Fibroblast of the conjunctiva (primary cell): ENCODE measurements around the gene GRAMD1B.
"Not testable (repeated sequence)": the region's sequence is repeated elsewhere in the genome, so short reads cannot be mapped to it uniquely, and the experiment has no call there.

Source experiments
- DNase-seq: peaks from one replicate; pipeline ENCODE4 v3.0.0-alpha.2; 2010; ENCODE audit warnings: low read depth

Gene GRAMD1B

DNA sequence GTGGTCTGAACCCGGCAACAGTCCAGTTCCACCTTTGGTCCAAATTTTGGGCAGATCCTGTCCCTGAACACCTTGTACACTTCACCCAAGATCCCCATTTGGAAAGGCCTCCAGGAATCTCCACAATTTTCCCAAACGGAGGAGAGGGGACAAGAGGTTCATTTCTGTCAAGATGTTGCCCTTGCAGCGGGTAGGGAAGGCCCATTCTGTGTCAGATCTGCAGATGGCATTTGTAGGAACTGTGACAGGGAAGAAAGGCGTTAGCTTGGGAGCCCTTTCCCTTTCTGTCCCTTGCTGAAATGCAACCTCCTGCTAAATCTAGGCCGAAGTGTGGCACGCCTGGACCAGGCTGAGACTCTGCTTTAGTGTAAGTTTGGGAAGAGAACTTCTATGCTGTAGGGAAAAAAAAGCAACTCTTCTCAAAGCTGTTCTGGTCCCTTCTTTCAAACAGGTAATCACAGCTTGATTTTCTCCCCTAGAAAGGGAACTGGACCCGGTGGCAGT, 138.3 kb downstream of the GRAMD1B start:
- no peak for DNase-seq

DNA sequence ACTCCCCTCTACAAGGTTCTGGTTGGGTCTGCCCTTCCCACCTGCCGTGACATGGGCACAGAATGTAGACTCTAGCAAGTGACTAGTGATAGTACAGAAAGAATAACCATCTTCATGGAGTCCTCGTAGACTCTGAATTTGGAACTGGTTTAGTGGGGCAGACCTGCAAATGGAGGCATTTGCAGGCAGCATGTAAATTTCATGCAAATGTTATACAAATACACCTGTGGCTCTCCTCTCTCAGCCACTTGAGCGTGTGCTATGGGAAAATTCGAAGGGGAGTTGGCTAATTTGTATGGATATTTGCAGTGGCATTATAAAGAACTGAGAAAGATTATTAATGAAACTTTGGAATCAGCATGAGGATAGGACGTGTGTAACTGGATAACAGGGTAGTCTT, 139.3 kb downstream of the GRAMD1B start:
- no peak for DNase-seq

DNA sequence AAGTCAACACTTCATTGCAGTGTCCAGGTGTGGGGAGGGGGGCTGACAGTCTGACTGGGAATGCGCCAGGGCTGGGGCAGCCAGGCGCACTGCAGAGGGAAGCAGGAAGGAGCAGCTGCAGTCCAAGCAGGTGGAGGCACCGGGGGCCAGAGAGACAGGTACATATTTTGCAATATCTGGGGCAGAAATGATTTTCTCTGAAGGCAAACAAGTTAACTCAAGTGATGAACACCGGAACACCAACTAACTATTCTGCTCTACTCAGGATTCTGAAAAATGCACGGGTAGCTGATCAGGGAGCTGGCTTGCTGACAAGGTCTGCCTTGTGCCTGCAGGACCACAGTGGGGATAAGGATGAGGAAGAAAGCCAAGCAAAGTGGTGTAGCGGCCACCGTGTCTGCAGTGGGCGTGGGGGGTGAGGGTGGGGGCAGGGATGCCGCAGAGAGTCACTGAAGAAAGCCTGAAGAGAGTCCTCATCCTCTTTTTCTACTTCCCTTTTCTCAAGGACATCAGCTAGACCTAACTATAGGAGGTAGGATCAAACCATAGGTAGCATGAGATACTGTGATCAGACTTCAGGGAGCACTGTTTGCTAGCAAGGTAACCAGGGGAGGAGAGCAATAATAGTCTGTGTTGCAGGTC, 141.0 kb downstream of the GRAMD1B start:
- DNase-seq, result no peak

DNA sequence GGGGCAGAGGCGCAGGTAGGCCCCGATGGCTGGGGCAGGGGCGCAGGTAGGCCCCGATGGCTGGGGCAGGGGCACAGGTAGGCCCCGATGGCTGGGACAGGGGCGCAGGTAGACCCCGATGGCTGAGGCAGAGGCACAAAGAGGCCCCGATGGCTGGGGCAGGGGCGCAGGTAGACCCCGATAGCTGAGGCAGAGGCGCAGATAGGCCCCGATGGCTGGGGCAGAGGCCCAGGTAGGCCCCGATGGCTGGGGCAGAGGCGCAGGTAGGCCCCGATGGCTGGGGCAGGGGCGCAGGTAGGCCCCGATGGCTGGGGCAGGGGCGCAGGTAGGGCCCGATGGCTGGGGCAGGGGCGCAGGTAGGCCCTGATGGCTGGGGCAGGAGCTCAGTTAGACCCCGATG, 142.7 kb downstream of the GRAMD1B start:
- not testable (repeated sequence) for DNase-seq

DNA sequence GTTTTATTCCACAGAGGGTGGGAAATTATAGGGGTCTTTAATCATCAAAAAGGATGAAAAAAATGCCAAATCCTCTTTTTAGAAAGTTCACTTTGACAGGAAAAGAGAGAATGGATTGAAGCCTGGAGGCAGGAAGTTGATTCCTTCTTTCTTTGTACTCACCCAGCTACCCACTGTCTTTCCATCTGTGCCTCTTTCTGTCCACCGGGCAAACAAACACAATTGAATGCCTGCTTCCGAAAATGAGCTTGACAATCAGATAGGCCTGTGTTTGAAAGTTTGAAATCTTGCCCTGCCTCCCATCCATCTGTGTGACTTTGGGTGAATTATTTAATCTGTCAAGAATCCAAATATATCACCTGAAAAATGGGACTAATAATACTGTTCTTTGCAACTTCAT, 143.2 kb downstream of the GRAMD1B start:
- DNase-seq, result no peak

DNA sequence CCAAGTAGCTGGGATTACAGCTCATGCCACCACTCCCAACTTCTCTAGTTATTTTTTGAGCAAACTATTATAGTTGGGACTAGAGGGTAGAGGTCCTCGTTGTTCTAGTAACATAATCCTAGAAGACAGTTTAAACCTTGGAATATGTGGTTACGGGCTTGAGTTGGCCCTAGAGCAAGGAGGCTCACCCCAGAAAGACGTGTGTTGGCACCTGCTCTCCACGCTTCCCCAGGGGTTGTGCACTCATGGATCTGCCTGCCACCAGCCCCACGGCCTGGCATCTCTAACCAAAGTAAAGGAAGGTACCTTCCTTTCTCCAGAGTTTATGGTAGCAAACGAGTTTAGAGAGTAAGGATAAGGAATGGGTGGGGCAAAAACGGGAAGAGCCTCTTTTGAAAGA, 145.4 kb downstream of the GRAMD1B start:
- no peak for DNase-seq

DNA sequence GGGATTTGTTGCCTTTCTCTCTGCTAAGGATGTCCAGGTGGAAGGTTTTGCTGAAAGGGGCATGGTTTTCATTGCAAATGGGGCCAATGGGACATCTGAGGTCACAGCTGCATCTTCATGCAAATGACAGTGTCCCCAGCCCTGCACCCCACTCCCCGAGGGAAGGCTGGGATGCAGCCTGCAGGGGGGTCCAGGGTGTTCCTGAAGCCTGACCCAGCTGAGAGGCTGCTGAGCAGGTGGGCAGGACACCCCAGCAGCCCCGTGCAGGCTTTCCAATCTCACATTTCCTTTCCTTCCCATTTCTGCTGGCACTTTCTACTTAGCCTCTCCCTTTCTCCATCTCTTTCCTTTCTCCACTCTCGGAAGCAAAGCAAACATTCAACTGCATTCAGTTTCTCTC, 146.0 kb downstream of the GRAMD1B start:
- DNase-seq, result no peak

DNA sequence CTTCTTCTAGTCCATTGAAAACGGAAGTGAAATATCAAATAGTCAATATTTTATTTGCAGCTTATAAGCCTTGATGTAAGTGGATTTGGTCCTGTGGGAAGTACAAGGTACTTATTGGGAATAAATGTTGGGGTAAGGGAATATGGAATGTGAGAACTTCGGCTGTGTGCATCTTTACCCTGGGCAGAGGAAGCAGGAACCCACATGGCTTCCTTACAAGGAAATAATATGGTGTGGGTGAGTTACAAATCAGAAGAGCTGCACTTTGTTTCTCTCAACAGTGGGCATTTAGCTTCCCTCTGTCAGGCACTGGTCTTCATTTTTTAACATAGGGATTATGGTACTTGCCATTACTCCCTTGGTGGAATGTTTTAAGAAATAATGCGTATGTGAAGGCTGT, 146.4 kb downstream of the GRAMD1B start:
- DNase-seq, result no peak

DNA sequence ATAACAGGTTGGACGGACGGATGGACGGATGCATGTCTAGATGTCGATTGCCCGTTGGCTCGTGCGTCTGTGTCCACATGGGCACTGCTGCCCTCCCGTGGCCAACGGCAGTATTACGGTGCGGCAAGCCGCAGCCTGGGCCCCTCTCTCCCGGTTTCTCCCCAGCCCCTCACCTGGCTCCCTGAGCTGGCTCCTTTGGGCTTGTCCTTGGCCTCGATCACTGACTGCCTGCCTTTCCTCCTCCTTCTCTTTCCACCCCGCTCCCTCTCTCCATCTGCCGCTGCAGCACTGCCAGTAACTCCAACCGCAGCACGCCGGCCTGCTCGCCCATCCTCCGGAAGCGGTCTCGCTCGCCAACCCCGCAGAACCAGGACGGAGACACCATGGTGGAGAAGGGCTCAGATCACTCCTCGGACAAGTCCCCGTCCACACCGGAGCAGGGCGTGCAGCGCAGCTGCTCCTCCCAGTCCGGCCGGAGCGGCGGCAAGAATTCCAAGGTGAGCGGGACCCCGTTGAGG, 147.1 kb downstream of the GRAMD1B start:
- DNase-seq, result peak; percentile 18

DNA sequence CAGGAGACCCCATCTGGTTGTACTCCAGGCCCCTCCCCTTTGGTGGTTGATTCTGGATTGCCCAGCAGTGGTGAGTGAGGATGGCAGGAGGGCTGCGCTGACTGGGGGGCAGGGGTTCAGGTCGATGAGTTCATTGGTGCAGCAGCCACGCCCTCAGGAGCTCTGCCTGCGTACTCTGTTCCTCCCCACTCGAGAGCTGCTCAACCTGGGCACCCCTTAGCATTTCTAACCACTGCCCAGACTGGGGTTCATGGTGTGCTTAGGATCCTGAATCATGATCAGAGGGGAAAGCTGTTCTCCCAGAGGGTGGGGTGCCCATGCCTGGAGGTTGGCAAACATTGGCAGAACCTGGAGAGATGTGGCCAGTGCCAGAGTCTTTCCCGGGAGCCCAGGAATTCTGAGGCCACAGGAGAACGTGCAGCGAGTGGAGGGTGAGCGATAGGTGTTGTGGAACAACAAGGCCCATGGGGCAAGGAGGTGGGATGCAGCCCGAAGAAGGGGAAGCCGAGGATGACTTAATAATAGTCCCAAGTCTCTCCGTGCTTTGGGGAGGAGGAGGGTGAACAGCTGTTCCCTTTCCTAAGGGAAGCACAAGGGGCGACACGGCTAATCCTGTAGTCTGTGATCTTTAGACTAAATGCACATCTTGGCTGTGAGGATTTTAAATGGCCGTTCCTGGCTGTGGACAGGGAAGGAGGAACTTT, 148.9 kb downstream of the GRAMD1B start:
- DNase-seq, result no peak

DNA sequence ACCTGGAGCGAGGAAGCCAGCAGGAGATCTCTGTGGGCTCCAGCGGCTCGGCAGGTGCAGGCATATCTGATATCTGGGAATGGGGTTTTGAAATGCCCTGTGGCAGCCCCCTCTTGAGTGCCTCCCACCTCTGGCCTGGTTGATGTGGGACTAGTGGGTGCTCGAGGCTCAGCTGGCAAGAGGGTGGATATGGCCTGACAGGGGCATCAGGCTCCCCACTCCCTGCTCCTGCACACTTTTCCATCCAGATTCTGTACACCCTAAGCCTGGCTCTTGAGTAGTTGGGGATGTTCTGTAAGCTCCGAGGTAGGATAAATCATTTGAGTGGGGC, 149.4 kb downstream of the GRAMD1B start:
- no peak for DNase-seq

DNA sequence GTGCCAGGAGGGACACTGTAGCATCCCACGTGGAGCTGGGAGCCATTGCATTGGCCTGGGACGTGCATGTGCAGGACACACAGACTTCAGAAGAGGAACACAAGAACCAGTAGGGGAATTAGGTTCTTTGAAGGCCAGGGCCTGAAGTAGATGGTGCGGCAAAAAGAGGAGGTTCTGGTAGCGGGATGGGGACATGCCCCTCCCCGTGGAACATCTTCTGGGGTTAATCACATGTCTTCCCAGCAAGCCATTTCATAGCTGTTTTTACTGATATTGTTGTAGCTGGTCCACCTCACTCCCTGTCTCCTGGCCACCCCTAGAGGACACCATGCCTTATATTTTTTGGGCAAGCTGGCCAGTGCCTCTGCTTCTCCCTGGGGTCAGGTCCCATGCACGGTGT, 150.1 kb downstream of the GRAMD1B start:
- no peak for DNase-seq

DNA sequence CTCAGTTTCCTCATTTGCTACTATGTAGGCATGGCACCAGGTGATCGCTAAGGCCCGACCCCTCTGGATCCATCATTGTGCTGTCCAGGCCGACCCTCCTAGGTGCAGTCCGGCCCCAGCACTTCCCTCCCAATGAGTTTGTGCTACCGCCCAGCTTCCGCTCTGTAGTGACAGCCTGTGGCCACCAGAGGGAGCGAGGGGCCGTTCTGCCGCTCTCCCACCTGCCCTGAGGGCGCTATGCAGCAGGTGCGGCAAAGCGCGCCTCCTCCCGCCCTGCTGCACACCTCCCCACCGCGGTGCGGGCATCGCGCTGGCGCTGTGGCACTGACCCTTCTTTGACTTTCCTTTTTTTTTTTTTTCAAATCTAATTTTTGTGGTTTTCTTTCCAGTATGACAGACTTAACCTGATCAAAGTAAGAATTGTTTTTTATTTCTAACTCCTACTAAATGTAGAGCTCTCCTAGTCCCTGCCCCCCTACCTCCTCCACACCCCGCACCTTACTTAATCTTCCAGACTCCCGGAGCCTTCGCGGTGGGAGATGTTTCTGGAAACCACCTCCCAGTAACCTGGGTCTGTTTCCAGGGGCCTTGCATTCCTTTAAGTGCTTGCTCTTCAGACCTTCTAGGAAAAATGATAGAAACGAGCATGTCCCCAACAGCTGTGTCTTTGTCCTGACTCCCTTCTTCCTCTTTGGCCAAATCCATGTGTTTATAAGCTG, 150.6 kb downstream of the GRAMD1B start:
- DNase-seq, result no peak

DNA sequence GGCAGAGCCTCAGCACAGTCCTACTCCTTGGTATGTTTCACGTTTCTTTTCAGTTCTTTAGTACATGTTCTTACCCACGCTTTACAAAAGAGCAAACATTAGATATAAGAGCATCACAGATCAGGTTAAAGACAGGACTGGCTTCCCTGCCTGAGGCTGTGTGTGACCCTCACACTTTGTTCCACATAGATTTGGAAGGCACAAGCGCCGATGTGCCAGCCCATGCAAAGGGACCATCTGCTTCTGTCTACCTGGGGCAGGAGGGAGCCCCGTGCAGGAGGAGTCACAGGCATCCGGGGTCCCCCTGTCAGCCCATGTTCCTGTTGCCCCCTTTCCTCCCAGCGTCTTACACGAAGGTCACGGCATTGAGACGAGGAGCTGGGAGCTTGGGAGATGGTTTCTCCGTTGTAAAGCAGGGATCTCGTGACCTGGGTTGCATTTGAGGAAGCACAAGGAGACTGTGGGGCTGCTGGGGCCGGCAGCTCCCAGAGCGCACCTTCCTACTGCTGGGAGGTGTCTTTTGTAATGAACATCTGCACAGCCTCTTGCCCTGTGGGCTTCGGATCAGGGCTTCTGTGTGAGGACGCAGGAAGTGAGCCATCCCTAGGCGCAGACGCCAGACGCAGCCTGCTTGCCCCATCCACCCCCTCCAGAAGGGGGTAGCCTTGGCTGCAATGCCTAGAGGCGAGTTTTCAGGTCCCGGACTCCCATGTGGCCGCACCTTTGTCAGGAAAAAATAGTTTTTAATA, 151.8 kb downstream of the GRAMD1B start:
- no peak for DNase-seq

DNA sequence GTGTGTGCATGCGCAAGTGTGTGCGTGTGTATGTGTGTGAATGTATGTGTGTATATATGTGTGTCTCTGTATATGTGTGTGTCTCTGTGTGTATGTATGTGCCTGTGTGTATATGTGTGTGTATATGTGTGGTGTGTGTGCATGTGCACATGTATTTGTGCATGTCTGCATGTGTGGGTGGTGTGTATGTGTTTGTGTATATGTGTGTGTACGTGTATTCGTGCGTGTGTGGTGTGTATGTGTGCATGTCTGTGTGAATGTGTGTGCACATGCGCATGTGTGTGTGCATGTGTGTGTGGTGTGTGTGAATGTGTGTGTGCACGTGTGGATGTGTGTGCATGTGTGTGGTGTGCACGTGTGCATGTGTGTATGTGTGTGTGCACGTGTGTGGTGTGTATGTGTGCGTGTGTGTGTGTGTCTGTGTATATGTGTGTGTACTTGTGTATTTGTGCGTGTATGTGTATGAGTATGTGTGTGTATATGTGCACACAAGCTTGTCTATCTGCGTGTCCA, 153.0 kb downstream of the GRAMD1B start:
- no peak for DNase-seq

DNA sequence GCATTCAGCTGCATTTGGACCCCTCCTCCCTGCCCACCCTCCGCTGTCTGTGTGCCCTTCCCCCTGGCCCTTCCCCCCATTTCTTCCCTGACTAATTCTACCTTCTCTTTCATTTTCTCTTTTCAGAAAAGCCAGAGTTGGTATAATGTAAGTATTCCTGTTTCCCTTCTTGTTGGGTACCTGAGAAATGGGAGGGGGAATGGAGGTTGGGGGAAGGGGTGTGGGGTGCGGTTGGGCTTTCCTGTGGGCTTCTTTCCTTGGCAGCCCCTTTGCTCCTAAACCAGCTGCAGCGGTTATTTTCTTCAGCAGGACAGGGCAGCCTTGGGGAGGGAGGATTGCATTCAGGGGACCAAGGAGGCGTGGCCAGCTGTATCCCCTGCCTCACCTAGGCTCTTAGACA, 154.1 kb downstream of the GRAMD1B start:
- no peak for DNase-seq

DNA sequence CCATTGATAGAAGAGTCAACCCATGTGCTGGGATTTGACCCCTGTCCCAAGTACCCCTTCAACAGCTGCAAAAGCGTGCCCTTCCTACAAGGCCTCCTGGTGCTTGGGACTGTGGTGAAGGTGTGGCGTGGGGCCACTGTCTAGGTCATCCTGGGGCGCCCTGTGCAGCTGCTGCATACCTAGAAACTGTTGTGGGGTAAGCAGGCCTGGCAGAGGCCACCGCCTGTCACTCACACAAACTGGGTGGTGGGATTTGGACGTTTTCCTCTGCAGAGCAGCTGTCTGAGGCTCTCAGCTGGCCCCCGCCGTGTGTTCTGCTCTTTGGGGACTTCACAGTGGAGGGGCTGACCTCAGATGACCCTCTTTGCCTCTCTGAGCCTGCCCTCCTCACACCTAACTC, 154.7 kb downstream of the GRAMD1B start:
- no peak for DNase-seq

DNA sequence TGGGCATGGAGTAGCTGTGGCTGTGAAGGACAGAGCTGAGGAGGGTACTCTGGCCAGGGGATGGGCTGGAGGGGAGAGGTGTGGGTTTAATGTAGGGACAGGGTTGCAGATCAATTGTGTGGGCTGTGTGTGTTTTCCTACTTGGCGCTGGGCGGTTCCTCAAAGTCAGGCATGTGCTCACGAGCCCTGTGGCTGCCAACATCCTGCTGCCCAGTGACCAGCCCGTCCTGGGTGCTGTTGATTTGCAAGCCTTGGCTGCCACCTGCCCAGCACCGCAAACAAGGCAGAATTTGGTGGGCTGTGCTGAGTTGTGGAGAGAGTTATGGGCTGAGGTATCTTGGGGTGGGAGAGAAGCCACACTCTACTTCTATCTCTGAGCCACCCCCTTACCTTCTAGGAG, 155.1 kb downstream of the GRAMD1B start:
- no peak for DNase-seq

DNA sequence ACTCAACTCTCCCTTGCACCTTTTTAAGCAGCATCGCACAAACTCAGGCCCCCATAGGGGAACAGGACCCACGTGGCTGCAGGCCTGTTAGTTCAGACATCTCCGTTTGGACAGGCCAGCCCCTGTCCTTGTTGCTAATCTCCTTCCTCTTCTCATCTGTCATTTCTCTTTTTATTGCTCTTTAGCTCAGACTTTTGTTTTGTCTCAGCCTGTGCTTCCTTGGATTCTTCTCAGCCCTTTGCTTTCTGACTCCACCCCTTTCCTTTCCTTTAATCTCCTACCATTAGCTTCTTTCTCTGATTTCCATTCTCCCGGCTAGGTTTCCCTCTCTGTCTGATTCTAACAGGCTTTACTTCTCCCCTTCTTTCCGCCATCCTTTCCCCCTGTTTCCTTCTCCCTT, 155.6 kb downstream of the GRAMD1B start:
- DNase-seq, result no peak

DNA sequence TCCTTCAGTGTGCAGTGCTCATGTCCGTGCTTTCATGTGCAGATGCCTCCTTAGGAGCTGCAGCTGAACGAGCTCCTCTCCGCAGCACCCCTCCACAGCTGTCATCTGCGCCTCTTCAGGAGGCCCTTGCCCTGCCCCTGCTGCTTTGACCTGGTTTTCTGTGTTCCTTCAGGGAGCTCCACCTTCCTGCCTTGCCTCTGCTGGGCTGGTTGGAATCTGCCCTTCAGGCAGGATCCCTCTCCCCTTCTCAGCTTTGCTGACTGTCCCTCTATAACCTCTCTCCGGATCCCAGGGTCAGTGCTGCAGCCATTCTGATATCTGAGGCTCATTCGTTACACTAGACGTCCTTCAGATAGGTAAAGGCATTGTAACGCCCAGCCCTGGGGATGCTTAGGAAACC, 156.5 kb downstream of the GRAMD1B start:
- DNase-seq, result no peak

DNA sequence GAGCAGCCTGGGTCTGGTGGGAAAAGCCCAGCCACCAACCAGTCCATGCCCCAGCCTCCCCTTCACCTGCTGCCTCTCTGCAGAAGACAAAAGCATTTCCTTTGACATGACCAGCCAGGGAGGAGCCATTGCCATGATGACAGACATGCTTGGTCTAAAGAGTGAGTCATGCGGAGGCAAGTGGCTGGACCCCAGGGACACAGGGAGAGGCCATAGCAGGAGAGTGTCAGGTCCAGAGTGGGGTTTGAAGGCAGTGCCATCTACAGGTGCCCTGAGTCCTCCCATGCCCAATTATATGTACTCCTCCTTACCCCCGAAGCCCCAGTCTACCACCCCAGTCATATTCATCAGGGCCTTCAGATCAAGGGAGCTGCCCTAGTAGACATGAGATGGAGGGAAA, 157.0 kb downstream of the GRAMD1B start:
- no peak for DNase-seq

DNA sequence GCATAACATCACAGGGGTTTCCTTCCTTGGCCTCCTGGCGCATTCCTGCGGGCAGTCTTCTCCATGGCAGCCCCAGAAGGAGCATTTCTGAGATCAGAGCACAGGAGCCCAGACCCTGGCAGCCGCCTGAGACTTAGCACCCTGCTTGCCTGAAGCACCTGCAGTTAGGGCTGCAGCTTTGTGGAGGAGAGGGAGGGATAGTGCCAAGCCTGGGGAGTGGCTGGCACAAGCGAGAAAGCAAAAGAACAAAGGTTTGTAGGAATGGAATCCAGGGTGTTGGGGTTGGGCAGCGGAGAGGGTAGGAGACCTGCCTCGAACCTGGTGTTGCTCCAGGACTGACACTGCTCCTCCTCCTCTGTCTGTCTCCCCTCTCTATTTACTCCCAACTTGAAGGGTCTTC, 157.5 kb downstream of the GRAMD1B start:
- no peak for DNase-seq
